ENCODE data around the gene ZNF565. TPM values are rescaled to one million over a fixed set of nuclear protein-coding genes. Genes with fewer than 3 reads are reported as not detected.

ZNF565 gene
- total RNA-seq, 1 experiment from 2014 or later: 3.2 TPM

GRCh38 chr19:36160821-36161596 lies 53.5 kb downstream of the ZNF565 start (continued):
- TF ChIP-seq YY1 (IDR thresholded peaks at IDR 0.05; ENCODE audit: extremely low read depth, insufficient replicate concordance, low read depth, low read length) (no peak), SIN3A (IDR thresholded peaks at IDR 0.05; ENCODE audit: low read depth) (no peak)

DNA sequence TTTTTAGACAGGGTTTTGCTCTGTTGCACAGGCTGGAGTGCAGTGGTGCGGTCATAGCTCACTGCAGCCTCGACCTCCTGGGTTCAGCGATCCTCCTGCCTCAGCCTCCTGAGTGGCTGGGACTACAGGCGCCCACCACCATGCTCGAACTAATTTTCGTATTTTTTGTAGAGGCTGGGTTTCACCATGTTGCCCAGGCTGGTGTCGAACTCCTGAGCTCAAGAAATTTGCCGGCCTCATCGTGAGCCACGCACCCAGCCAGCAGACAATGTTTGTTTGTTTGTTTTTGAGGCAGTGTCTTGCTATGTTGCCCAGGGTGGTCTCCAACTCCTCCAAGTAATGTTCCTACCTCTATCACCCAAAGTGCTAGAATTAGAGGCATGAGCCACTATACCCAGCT lies 61.3 kb downstream of the ZNF565 start:
- no TSS peak for BruUV-seq (replicated peaks)
- Histone ChIP-seq H3K9ac (ENCODE audit: low read length) (no peak overlapping the region), H3K27ac (ENCODE audit: low read depth, low read length) (no peak overlapping the region), H3K4me3 (replicated peaks in 1 of 2; ENCODE audit: low read depth in 1 of 2, low read length in 2 of 2) (no peak overlapping the region), H3K36me3 (ENCODE audit: control insufficient read depth in 1 of 2, insufficient read depth in 2 of 2, low read length in 2 of 2) (peaks cover 15 to 31% of the 10 kb centered on the region in 2 experiments), H3K27me3 (ENCODE audit: insufficient read depth, low read length) (no peaks in the 10 kb centered on the region), H3K4me2 (ENCODE audit: low read length) (no peak overlapping the region), H3K79me2 (ENCODE audit: insufficient read depth, low read length) (0 out of 2 replicates have a peak, but pooled peaks cover 6% of the 10 kb centered on the region), H3K9me2 (ENCODE audit: insufficient read depth) (no peaks in the 10 kb centered on the region), H4K20me1 (ENCODE audit: insufficient read depth) (no peaks in the 10 kb centered on the region), H3K9me3 (ENCODE audit: control insufficient read depth in 1 of 2, insufficient read depth in 1 of 2, low read depth in 1 of 2, low read length in 2 of 2) (no peaks in the 10 kb centered on the region), H2AFZ (ENCODE audit: low read depth, low read length, poor library complexity, severe bottlenecking) (no peak overlapping the region), H3K4me1 (ENCODE audit: control insufficient read depth in 1 of 2, insufficient read depth in 2 of 2, low read length in 2 of 2) (no peaks in the 10 kb centered on the region)
- ATAC-seq (no peak), DNase-seq (ENCODE audit: low read depth, low spot score) (no peak)
- ChIA-PET CTCF (no interaction called here), RAD21 (ENCODE audit: low non-redundant PET in 1 of 2, low total read pairs in 2 of 2, uncharacterized antibody in 2 of 2, unreplicated experiment in 2 of 2) (no interaction called here), POLR2A (interaction anchor here (1.4 kb wide), 1 partner anchor 9 kb away, joined by 3 read pairs; no protein-coding TSS in a partner anchor)
- intact Hi-C loops (cut with micrococcal nuclease): no loop called here
- no peak for TF ChIP-seq TCF7L2 (IDR thresholded peaks at IDR 0.05; ENCODE audit: borderline replicate concordance, extremely low read depth, insufficient read depth, insufficient read length)
- no peak for TF ChIP-seq EZH2phosphoT487 (IDR thresholded peaks at IDR 0.05; ENCODE audit: borderline replicate concordance)
- no peak for TF ChIP-seq FOSL1 (IDR thresholded peaks at IDR 0.05; ENCODE audit: low read depth)
- no peak for TF ChIP-seq REST (IDR thresholded peaks at IDR 0.05; ENCODE audit: low read depth)
- no peak for TF ChIP-seq MAX (IDR thresholded peaks at IDR 0.05)
- TF ChIP-seq SP1 (IDR thresholded peaks at IDR 0.05; ENCODE audit: low read depth): no peak
- no peak for TF ChIP-seq SIN3A (IDR thresholded peaks at IDR 0.05; ENCODE audit: low read depth)
- no peak for TF ChIP-seq CEBPB (IDR thresholded peaks at IDR 0.05; ENCODE audit: low read depth)
- no peak for TF ChIP-seq EZH2 (IDR thresholded peaks at IDR 0.05)
- no peak for TF ChIP-seq JUND (IDR thresholded peaks at IDR 0.05)
- no peak for TF ChIP-seq RAD21 (IDR thresholded peaks at IDR 0.05; ENCODE audit: low read depth)
- no peak for TF ChIP-seq YY1 (IDR thresholded peaks at IDR 0.05; ENCODE audit: extremely low read depth, insufficient replicate concordance, low read depth, low read length)
